ENCODE results near the gene EPHA6. TPM values are rescaled to one million over a fixed set of nuclear protein-coding genes. Genes with fewer than 3 reads are reported as not detected.

Gene EPHA6
- total RNA-seq, 1 experiment from 2014 or later, result 1.2 TPM

GRCh38 chr3:97439373-97439772 lies 625.0 kb downstream of the EPHA6 start:
- Histone ChIP-seq H3K9me2 (ENCODE audit: insufficient read depth) (peaks cover under 1% of the 10 kb centered on the region; the same call in 1 of the 2 replicates), H3K9me3 (ENCODE audit: insufficient read depth, low read depth) (no peaks in the 10 kb centered on the region), H3K27me3 (ENCODE audit: insufficient read depth, low read depth) (no peaks in the 10 kb centered on the region), H3K36me3 (ENCODE audit: low read depth) (no peaks in the 10 kb centered on the region), H3K79me2 (ENCODE audit: low read depth) (no peaks in the 10 kb centered on the region), H3K4me1 (replicated peaks; ENCODE audit: insufficient read depth) (no peaks in the 10 kb centered on the region), H2AFZ (no peak overlapping the region), H4K20me1 (ENCODE audit: insufficient read depth) (no peaks in the 10 kb centered on the region), H3K27ac (no peak overlapping the region), H3K4me3 (no peak overlapping the region), H3F3A (ENCODE audit: insufficient read depth, low read depth) (no peaks in the 10 kb centered on the region), H3K4me2 (no peak overlapping the region)
- POLR2A ChIA-PET (ENCODE audit: unreplicated experiment), result interaction anchor here (0.6 kb wide), 1 partner anchor 1218 kb away, joined by 20 read pairs; no protein-coding TSS in a partner anchor
- no peak for TF ChIP-seq EZH2 (IDR thresholded peaks at IDR 0.05; ENCODE audit: low read depth)
- TF ChIP-seq, protein P1, sequence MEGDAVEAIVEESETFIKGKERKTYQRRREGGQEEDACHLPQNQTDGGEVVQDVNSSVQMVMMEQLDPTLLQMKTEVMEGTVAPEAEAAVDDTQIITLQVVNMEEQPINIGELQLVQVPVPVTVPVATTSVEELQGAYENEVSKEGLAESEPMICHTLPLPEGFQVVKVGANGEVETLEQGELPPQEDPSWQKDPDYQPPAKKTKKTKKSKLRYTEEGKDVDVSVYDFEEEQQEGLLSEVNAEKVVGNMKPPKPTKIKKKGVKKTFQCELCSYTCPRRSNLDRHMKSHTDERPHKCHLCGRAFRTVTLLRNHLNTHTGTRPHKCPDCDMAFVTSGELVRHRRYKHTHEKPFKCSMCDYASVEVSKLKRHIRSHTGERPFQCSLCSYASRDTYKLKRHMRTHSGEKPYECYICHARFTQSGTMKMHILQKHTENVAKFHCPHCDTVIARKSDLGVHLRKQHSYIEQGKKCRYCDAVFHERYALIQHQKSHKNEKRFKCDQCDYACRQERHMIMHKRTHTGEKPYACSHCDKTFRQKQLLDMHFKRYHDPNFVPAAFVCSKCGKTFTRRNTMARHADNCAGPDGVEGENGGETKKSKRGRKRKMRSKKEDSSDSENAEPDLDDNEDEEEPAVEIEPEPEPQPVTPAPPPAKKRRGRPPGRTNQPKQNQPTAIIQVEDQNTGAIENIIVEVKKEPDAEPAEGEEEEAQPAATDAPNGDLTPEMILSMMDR (conservative IDR thresholded peaks at IDR 0.05), result no peak
- intact Hi-C loops (cut with micrococcal nuclease; ENCODE audit: unreplicated experiment), result no loop called here
- DNase-seq, result no peak
- CTCF ChIA-PET, result no interaction called here
- BruUV-seq (replicated peaks), result no TSS peak

- Histone ChIP-seq H3K4me3 (no peak overlapping the region), H3K4me1 (replicated peaks; ENCODE audit: insufficient read depth) (no peaks in the 10 kb centered on the region), H3K27ac (no peak overlapping the region), H3F3A (ENCODE audit: insufficient read depth, low read depth) (no peaks in the 10 kb centered on the region), H3K36me3 (ENCODE audit: low read depth) (no peaks in the 10 kb centered on the region), H3K79me2 (ENCODE audit: low read depth) (no peaks in the 10 kb centered on the region), H4K20me1 (ENCODE audit: insufficient read depth) (no peaks in the 10 kb centered on the region), H2AFZ (no peak overlapping the region), H3K4me2 (no peak overlapping the region), H3K9me3 (ENCODE audit: insufficient read depth, low read depth) (no peaks in the 10 kb centered on the region), H3K9me2 (ENCODE audit: insufficient read depth) (no peaks in the 10 kb centered on the region), H3K27me3 (ENCODE audit: insufficient read depth, low read depth) (no peaks in the 10 kb centered on the region)
- ChIA-PET CTCF (no interaction called here), POLR2A (ENCODE audit: unreplicated experiment) (no interaction called here)
- TF ChIP-seq, protein P1 (conservative IDR thresholded peaks at IDR 0.05), result no peak
- no peak for TF ChIP-seq EZH2 (IDR thresholded peaks at IDR 0.05; ENCODE audit: low read depth)
- intact Hi-C loops (cut with micrococcal nuclease; ENCODE audit: unreplicated experiment), result no loop called here
- DNase-seq, result no peak
- BruUV-seq (replicated peaks), result no TSS peak
These were observed 649.6 kb downstream of the EPHA6 start for GRCh38 chr3:97464035-97464434.

DNA sequence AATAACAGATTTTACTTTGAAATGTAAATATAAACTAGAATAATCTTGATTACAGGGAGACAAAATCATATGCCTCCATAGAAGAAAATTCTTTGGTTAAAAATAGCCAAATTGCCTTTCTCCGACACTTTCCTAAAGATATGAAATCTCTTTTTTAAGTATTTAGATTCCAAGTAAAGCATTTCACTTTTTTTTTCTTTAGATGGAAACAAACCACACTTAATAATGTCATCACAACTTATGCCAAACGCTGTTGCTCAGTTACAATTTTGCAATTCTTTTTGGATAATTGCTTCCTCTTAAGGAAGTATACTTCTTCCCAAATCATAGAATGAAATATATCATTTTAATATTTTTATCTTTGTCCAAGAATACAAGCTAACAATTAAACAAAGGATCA lies 656.1 kb downstream of the EPHA6 start:
- Histone ChIP-seq H3F3A (ENCODE audit: insufficient read depth, low read depth) (no peaks in the 10 kb centered on the region), H3K79me2 (ENCODE audit: low read depth) (no peaks in the 10 kb centered on the region), H4K20me1 (ENCODE audit: insufficient read depth) (no peaks in the 10 kb centered on the region), H2AFZ (no peak overlapping the region), H3K4me3 (no peak overlapping the region), H3K9me2 (ENCODE audit: insufficient read depth) (no peaks in the 10 kb centered on the region), H3K4me2 (no peak overlapping the region), H3K27ac (no peak overlapping the region), H3K9me3 (ENCODE audit: insufficient read depth, low read depth) (no peaks in the 10 kb centered on the region), H3K4me1 (replicated peaks; ENCODE audit: insufficient read depth) (no peaks in the 10 kb centered on the region), H3K36me3 (ENCODE audit: low read depth) (no peaks in the 10 kb centered on the region), H3K27me3 (ENCODE audit: insufficient read depth, low read depth) (no peaks in the 10 kb centered on the region)
- TF ChIP-seq, protein P1 (conservative IDR thresholded peaks at IDR 0.05), result no peak
- TF ChIP-seq EZH2 (IDR thresholded peaks at IDR 0.05; ENCODE audit: low read depth), result no peak
- DNase-seq, result no peak
- ChIA-PET POLR2A (ENCODE audit: unreplicated experiment) (interaction anchor here (0.7 kb wide), 1 partner anchor 333 kb away, joined by 5 read pairs; no protein-coding TSS in a partner anchor), CTCF (no interaction called here)
- intact Hi-C loops (cut with micrococcal nuclease; ENCODE audit: unreplicated experiment), result no loop called here
- BruUV-seq (replicated peaks), result no TSS peak
